KMS-11 (cell line): Measurements from ENCODE around the gene POU6F1.
"Not testable (repeated sequence)": the region's sequence is repeated elsewhere in the genome, so short reads cannot be mapped to it uniquely, and the experiment has no call there.

Source experiments
- H2AFZ ChIP-seq: fragments of 200-600 bp; sonication (generic); 2 replicates; pipeline ENCODE4 v1.6.1; 2016; ENCODE audit warnings: antibody characterized with exemption, mixed run types, low read depth
- H3K27ac ChIP-seq: fragments of 200-600 bp; sonication (generic); 2 replicates; pipeline ENCODE4 v1.6.1; 2016; ENCODE audit warnings: mild to moderate bottlenecking, mixed run types
- H3K27me3 ChIP-seq: fragments of 200-600 bp; sonication (generic); 2 replicates; pipeline ENCODE4 v1.6.1; 2017; ENCODE audit warnings: mild to moderate bottlenecking, low read depth, mixed run types, moderate library complexity; ENCODE audit not compliant: insufficient read depth
- H3K36me3 ChIP-seq: fragments of 200-600 bp; sonication (generic); 2 replicates; pipeline ENCODE4 v1.6.1; 2017; ENCODE audit warnings: mild to moderate bottlenecking, mixed run types; ENCODE audit not compliant: insufficient read depth
- H3K4me1 ChIP-seq: fragments of 200-600 bp; sonication (generic); 2 replicates; pipeline ENCODE4 v1.6.1; 2016; ENCODE audit warnings: mild to moderate bottlenecking, low read depth, mixed run types; ENCODE audit not compliant: poor library complexity, severe bottlenecking
- H3K4me2 ChIP-seq: fragments of 200-600 bp; sonication (generic); 2 replicates; pipeline ENCODE4 v1.7.0; 2016; ENCODE audit warnings: mild to moderate bottlenecking, mixed run types
- H3K4me3 ChIP-seq: fragments of 200-600 bp; sonication (generic); IDR thresholded peaks from 2 replicates; pipeline ENCODE4 v1.6.1; 2017; ENCODE audit warnings: low read depth, low read length, mixed read lengths; ENCODE audit not compliant: insufficient read depth
- H3K79me2 ChIP-seq: fragments of 200-600 bp; sonication (generic); 2 replicates; pipeline ENCODE4 v1.6.1; 2016; ENCODE audit warnings: low read depth, mixed run types; ENCODE audit not compliant: insufficient read depth
- H3K9ac ChIP-seq: fragments of 200-600 bp; sonication (generic); 2 replicates; pipeline ENCODE4 v1.6.1; 2016; ENCODE audit warnings: mild to moderate bottlenecking, mixed run types
- H4K20me1 ChIP-seq: fragments of 200-600 bp; sonication (generic); 2 replicates; pipeline ENCODE4 v1.6.1; 2016; ENCODE audit warnings: mild to moderate bottlenecking, mixed run types; ENCODE audit not compliant: insufficient read depth
- TF ChIP-seq, protein P1 (sequence below): fragments of 200-600 bp; sonication (generic); conservative IDR thresholded peaks from 2 replicates; pipeline ENCODE4 v1.6.1; 2017; ENCODE audit warnings: low read depth, mild to moderate bottlenecking, antibody characterized with exemption, low read length, moderate library complexity, mixed read lengths

Gene POU6F1

GRCh38 chr12:51234530-51234929 is 16.7 kb upstream of the POU6F1 start:
- H3K27me3 ChIP-seq, result no peaks in the 10 kb centered on the region
- H3K36me3 ChIP-seq, result no peaks in the 10 kb centered on the region
- H3K4me1 ChIP-seq, result peaks cover 5% of the 10 kb centered on the region
- peaks cover 5% of the 10 kb centered on the region for H3K79me2 ChIP-seq
- H4K20me1 ChIP-seq, result no peaks in the 10 kb centered on the region
- H3K27ac ChIP-seq, result no peak overlapping the region
- H2AFZ ChIP-seq, result no peak overlapping the region
- no peak overlapping the region for H3K9ac ChIP-seq
- no peak overlapping the region for H3K4me3 ChIP-seq
- no peak overlapping the region for H3K4me2 ChIP-seq
- TF ChIP-seq, protein P1, sequence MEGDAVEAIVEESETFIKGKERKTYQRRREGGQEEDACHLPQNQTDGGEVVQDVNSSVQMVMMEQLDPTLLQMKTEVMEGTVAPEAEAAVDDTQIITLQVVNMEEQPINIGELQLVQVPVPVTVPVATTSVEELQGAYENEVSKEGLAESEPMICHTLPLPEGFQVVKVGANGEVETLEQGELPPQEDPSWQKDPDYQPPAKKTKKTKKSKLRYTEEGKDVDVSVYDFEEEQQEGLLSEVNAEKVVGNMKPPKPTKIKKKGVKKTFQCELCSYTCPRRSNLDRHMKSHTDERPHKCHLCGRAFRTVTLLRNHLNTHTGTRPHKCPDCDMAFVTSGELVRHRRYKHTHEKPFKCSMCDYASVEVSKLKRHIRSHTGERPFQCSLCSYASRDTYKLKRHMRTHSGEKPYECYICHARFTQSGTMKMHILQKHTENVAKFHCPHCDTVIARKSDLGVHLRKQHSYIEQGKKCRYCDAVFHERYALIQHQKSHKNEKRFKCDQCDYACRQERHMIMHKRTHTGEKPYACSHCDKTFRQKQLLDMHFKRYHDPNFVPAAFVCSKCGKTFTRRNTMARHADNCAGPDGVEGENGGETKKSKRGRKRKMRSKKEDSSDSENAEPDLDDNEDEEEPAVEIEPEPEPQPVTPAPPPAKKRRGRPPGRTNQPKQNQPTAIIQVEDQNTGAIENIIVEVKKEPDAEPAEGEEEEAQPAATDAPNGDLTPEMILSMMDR, result no peak

DNA sequence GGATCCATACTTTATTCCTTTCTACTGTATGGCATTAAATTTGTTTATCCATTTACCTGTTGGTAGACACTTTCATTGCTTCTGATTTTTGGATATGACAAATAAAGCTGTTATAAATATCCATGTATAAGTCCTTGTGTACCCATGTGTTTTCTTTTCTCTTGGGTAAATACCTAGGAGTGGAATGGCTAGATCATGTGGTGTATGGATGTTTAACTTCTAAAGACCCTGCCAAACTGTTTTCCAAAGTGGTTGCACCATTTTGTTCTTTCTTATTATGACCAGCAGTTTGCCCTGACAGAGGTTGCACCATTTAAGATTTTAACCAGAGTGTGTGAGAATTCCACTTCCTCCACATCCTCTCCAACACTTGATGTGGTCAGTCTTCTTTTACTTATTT is 14.8 kb upstream of the POU6F1 start:
- Histone ChIP-seq H3K4me1 (no peaks in the 10 kb centered on the region), H3K27ac (no peak overlapping the region), H2AFZ (no peak overlapping the region), H3K79me2 (no peaks in the 10 kb centered on the region), H3K36me3 (no peaks in the 10 kb centered on the region), H3K4me3 (no peak overlapping the region), H3K27me3 (no peaks in the 10 kb centered on the region), H3K4me2 (no peak overlapping the region), H3K9ac (no peak overlapping the region), H4K20me1 (no peaks in the 10 kb centered on the region)
- TF ChIP-seq, protein P1, result no peak

DNA sequence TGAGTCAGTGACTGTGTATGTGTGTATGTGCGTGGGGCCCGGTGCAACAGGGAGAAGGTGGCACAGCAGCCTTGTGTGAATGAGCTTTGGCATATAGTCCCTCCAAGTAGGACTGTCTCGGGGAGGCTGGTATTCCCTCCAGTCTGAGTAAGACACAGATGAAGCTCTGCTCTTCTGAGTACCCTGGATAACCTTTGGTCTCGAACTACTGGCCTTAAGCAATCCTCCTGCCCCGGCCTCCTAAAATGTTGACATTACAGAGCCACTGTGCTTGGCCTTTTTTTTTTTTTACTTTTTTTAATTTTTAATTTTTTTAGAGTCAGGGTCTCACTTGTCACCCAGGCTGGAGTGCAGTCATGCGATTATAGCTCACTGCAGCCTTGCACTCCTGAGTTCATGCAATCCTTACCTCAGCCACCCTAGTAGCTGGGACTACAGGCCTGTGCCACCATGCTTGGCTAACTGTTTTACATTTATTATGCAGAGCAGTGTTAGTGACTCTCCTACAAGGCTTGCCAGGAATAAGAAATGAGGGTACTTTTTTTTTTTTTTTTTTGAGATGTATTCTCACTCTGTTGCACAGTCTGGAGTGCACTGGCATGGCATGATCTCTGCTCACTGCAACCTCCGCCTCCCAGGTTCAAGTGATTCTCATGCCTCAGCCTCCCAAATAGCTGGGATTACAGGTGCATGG is 11.4 kb upstream of the POU6F1 start:
- no peaks in the 10 kb centered on the region for H3K36me3 ChIP-seq
- H3K9ac ChIP-seq, result no peak overlapping the region
- H3K27me3 ChIP-seq, result no peaks in the 10 kb centered on the region
- H2AFZ ChIP-seq, result no peak overlapping the region
- no peak overlapping the region for H3K4me3 ChIP-seq
- H4K20me1 ChIP-seq, result no peaks in the 10 kb centered on the region
- no peak overlapping the region for H3K4me2 ChIP-seq
- no peaks in the 10 kb centered on the region for H3K79me2 ChIP-seq
- TF ChIP-seq, protein P1, result no peak
- H3K27ac ChIP-seq, result no peak overlapping the region
- H3K4me1 ChIP-seq, result no peaks in the 10 kb centered on the region

GRCh38 chr12:51227962-51228361 is 10.1 kb upstream of the POU6F1 start:
- Histone ChIP-seq H3K27me3 (no peaks in the 10 kb centered on the region), H3K9ac (no peak overlapping the region), H3K36me3 (no peaks in the 10 kb centered on the region), H4K20me1 (no peaks in the 10 kb centered on the region), H3K79me2 (no peaks in the 10 kb centered on the region), H3K27ac (no peak overlapping the region), H3K4me3 (no peak overlapping the region), H3K4me2 (no peak overlapping the region), H2AFZ (no peak overlapping the region), H3K4me1 (no peaks in the 10 kb centered on the region)
- TF ChIP-seq, protein P1, result no peak

- not testable (repeated sequence) for H4K20me1 ChIP-seq, H3K79me2 ChIP-seq, H3K36me3 ChIP-seq, H3K4me2 ChIP-seq, H3K4me1 ChIP-seq, H2AFZ ChIP-seq, H3K27ac ChIP-seq, H3K9ac ChIP-seq, H3K4me3 ChIP-seq, H3K27me3 ChIP-seq
Observed at GRCh38 chr12:51227112-51227511, 9.2 kb upstream of the POU6F1 start.
